HK-2 (cell line): ENCODE measurements around the gene NME3.
"Not testable (repeated sequence)": the region's sequence is repeated elsewhere in the genome, so short reads cannot be mapped to it uniquely, and the experiment has no call there.

Source experiments
- DNase-seq: peaks from one replicate; pipeline ENCODE4 v3.0.0-alpha.2; 2018; ENCODE audit not compliant: unreplicated experiment

The NME3 gene

GRCh38 chr16:1747934-1748333 lies 23.4 kb downstream of the NME3 start:
- DNase-seq, result no peak

- no peak for DNase-seq
Measured at GRCh38 chr16:1746693-1747195, 24.6 kb downstream of the NME3 start.

- DNase-seq, result no peak
Measured at GRCh38 chr16:1745900-1746692, 25.2 kb downstream of the NME3 start.

GRCh38 chr16:1745181-1745899 lies 26.0 kb downstream of the NME3 start:
- DNase-seq, result no peak

DNA sequence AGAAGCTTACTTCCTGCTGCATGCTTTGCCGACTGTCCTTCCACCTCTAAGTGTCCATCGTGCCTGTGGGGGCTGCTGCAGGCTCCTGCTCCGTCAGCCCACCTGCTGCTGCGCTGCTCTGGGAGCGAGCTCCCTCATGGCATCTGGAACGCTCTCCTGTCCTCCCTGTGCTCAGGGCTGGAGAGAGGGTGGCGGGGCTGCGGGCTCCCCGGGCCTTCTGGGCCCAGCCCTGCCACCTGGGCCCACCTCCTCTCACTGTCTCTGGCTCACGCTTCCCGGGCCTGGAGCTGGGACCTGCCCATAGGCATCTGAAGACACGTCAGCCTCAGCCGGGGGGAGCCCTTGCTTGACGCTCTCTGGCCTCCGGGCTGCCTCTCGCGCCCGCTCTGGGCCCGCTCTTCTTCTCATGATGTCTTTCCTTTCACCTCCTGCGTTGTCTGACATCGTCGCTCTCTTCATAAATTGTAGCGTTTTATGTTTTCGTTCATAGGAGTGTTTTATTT lies 27.0 kb downstream of the NME3 start:
- no peak for DNase-seq

- DNase-seq, result no peak
Measured at GRCh38 chr16:1743376-1744337, 27.7 kb downstream of the NME3 start.

- DNase-seq, result no peak
Measured at GRCh38 chr16:1741553-1742165, 29.7 kb downstream of the NME3 start.

DNA sequence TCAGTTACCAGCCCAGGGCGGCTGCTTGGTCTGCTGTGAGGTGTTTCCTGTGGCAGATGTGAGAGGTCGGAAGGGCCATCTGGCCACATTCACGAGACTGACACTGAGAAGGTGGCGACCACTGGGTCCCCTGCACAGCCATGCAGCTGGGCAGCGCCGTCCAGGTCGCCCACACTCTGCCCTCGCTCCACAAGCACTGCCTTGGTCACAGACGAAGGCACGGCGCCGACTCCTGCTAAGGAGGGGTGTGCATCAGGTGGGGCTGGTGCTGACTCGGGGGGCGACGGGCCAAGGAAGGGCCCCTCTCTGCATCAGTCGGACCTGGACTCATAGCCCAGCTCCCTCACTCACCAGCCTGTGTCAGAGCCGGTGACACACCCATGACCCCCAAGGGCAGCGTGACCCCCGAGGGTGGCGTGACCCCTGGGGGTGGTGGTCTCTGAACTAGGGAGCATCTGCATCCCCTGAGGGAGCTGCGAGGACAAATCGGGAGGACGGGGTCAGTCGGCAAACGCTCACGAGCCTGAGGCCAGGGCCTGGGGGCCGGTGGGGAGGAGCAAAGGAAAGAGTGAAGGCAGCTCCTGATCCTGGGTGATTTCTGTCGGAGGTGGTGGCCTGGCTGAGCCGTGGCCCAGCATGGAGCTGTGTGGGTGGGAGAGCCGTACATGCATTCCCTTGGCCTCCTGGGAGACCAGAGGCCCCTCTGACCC lies 30.4 kb downstream of the NME3 start:
- no peak for DNase-seq

DNA sequence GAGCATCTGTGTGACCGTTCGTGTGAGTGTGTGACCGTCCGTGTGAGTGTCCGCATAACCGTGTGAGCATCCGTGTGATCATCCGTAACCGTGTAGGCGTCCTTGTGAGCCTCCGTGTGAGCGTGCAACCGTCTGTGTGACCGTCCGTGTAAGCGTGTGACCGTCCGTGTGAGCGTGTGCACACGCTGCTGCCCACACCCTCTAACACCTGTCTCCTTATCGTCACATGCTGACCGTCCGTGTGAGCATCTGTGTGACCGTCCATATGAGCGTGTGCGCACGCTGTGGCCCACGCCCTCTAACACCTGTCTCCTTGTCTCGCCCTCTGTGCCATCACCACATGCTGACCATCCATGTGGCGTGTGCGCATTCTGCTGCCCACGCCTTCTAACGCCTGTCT lies 31.1 kb downstream of the NME3 start:
- no peak for DNase-seq

GRCh38 chr16:1734816-1735215 lies 36.5 kb downstream of the NME3 start:
- no peak for DNase-seq

DNA sequence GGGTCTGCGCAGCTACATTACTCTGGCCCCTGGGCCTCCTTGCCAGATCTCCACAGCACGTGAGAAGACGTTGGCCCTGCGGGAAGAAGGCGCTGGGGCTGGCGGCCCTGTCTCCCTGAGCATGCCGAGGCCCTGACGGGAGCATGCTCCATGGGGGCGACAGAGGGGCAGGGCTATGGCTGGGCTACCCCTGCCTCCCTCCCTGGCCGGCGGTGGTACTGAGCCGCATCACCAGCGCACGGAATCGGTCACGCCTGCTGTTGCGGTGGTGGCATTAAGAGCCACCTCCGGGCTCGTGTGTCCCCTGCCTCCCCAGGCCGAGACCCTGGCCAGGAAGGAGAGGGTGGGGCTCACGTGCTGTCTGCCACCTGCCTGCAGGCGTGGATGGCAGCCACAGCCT lies 37.2 kb downstream of the NME3 start:
- no peak for DNase-seq

DNA sequence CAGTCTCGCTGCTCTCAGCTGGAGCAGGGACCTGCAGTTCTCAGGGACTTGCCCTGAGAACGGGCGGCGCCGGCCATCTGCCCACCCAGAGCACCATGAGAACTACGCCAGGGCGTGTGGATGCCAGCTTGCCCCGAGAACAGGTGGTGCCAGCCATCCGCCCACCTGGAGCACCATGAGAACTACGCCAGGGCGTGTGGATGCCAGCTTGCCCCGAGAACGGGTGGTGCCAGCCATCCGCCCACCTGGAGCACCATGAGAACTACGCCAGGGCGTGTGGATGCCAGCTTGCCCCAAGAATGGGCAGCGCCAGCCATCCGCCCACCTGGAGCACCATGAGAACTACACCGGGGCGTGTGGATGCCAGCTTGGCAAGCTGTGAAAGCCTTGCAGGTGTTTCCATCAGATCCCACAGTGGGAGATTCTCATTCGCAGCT lies 38.8 kb downstream of the NME3 start:
- not testable (repeated sequence) for DNase-seq

DNA sequence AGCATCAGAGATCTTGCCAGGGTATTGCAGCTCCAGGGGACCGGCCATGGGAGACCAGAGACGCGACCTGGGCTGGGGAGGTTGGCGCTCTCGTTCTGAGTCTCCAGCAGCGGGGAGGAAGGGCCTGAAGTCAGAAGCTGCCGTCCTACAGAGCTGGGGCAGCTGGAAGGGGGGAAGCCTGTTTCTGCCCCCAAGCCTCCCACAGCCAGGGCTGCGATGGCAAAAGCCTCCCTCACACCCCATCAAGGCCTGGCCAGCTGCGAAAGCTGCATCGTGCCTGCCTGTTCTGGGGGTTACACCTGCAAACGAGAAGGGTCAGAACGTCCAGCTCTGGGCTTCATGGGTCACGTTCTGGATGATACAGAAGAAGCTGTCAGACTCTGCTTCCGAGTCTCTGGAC lies 39.3 kb downstream of the NME3 start:
- no peak for DNase-seq

- no peak for DNase-seq
Measured at GRCh38 chr16:1731603-1732002, 39.7 kb downstream of the NME3 start.

DNA sequence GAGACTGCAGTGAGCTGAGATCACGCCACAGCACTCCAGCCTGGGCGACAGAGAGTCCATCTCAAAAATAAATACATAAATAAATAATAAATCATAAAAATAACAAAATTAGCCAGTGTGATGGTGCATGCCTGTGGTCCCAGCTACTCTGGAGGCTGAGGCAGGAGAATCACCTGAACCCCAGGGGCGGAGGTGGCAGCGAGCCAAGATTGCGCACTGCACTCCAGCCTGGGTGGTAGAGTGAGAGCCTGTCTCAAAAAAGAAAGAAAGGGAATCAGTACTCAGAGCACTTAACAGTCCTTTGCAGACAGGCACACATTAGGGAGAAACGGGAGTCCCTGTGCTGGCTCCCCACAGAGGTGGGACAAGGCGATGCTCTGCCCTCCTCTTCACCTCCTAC lies 40.3 kb downstream of the NME3 start:
- DNase-seq, result no peak

DNA sequence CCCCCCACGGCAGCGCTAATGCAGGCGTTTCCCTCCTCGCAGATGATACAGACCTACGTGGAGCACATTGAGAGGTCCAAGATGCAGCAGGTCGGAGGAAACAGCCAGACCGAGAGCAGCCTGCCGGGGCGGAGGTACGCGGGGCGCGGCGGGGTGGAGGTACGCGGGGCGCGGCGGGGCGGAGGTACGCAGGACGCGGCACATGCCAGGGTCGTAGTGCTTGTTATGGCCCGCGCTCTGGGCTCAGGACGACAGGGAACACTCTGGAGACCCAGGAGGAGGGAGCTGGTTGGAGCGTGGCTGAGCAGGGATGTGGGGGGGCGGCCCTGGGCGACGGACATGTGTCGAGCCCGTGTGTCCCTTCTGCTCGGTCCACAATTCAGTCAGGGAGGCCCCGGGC lies 41.9 kb downstream of the NME3 start:
- DNase-seq, result no peak

- DNase-seq, result no peak
Measured at GRCh38 chr16:1729026-1729425, 42.3 kb downstream of the NME3 start.

GRCh38 chr16:1727651-1728624 lies 43.4 kb downstream of the NME3 start:
- no peak for DNase-seq
